ENCODE data around the gene AQP2.

Gene AQP2

DNA sequence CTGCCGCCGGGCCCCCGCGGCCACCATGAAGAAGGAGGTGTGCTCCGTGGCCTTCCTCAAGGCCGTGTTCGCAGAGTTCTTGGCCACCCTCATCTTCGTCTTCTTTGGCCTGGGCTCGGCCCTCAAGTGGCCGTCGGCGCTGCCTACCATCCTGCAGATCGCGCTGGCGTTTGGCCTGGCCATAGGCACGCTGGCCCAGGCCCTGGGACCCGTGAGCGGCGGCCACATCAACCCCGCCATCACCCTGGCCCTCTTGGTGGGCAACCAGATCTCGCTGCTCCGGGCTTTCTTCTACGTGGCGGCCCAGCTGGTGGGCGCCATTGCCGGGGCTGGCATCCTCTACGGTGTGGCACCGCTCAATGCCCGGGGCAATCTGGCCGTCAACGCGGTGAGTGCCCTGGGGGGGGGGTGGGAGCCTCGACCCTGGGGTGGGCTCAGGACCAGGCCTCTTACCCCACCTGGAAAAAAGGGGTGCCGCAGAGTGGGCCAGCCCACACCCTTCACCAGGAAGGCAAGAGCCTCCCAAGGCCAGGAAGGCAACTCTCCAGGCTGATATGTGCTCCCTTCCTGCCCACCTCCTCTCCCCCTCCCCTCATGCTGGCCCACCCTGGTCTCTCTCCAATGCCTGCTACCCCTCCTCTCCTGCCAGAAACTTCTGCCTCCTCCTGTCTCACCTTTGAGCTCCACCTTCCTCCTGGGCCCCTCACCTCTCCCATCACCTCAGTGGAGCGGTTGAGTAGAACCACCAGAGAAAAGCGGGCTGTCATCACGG lies 11.6 kb downstream of the AQP2 start:
- no peak overlapping the region for H3K4me3 ChIP-seq (ENCODE audit: low read depth, low read length)
- TF ChIP-seq, protein P1, sequence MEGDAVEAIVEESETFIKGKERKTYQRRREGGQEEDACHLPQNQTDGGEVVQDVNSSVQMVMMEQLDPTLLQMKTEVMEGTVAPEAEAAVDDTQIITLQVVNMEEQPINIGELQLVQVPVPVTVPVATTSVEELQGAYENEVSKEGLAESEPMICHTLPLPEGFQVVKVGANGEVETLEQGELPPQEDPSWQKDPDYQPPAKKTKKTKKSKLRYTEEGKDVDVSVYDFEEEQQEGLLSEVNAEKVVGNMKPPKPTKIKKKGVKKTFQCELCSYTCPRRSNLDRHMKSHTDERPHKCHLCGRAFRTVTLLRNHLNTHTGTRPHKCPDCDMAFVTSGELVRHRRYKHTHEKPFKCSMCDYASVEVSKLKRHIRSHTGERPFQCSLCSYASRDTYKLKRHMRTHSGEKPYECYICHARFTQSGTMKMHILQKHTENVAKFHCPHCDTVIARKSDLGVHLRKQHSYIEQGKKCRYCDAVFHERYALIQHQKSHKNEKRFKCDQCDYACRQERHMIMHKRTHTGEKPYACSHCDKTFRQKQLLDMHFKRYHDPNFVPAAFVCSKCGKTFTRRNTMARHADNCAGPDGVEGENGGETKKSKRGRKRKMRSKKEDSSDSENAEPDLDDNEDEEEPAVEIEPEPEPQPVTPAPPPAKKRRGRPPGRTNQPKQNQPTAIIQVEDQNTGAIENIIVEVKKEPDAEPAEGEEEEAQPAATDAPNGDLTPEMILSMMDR (conservative IDR thresholded peaks at IDR 0.05; ENCODE audit: low read depth, low read length): no peak
- DNase-seq (ENCODE audit: low read depth): no peak

DNA sequence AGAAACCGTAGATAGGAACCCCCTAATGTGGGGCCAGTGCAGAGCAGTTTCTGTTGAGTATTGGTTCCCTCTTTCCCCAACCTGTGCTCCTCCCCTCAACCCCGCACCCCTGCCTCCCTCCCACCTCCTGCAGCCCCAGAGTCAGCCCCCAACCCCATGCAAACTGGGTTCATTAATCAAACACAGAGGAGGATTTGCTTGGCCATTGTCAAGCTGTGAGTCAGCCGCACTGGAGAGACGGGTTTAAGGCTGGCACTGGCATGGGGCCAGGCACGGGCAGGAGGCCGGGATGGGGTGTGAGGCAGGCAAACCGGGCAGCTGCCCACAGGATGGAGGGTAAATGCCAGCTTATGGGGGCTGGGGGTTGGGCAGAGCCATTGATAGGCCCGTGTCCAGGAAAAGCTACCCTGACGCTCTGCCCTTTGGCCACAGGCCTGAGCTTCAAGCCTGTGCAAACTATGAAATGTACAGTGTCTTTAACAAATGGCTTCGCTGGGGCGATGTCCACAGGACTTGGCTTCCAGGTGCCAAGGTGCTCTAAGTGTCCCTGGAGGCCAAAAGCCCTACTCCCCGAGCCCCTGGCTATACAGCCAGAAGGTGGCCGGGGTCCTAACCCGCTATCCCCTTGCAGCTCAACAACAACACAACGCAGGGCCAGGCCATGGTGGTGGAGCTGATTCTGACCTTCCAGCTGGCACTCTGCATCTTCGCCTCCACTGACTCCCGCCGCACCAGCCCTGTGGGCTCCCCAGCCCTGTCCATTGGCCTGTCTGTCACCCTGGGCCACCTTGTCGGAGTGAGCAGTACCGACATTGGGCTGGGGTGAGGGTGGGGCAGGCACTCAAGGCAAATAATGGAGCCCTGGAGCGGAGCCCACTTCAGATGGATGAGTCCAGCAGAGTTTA lies 12.6 kb downstream of the AQP2 start:
- TF ChIP-seq, protein P1 (conservative IDR thresholded peaks at IDR 0.05; ENCODE audit: low read depth, low read length): no peak
- DNase-seq (ENCODE audit: low read depth): no peak
- no peak overlapping the region for H3K4me3 ChIP-seq (ENCODE audit: low read depth, low read length)

DNA sequence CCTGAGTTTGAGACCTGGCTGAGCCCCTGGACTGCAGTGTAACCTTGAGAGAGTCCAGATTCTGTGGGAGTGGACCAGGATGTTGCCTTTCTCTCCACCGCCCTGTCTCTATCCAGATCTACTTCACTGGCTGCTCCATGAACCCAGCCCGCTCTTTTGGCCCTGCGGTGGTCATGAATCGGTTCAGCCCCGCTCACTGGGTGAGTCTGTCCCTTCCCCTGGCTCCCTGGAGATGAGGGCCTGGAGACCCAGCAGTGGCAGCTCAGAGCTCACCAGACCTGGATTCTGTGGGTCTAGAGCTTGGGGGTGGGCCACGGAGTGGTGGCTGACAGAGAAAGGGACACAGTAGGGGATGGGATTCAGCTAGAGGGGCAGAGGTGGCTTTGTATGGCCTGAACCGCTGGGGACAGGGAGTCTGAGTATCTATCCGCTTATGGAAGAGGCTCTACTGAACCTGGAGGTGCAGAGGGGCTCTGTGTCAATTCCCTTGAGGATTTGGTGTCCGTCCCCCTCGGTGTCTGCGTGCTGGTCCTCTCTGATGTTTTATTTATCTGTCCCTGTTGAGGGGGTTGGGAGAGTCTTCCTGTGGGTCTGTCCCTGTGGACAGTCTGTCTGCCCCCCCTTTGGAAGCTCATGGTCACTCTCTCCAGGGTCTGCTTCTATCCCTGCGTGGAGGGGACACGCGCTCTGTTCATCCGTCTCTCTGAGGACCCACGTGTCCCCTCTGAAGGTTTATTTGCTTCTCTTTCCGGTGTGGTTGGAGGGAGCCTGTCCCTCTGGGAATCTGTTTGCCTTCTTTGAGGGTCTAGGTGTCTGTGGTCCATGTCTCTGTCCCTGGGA lies 13.7 kb downstream of the AQP2 start:
- DNase-seq (ENCODE audit: low read depth): no peak
- H3K4me3 ChIP-seq (ENCODE audit: low read depth, low read length): no peak overlapping the region
- TF ChIP-seq, protein P1 (conservative IDR thresholded peaks at IDR 0.05; ENCODE audit: low read depth, low read length): no peak

DNA sequence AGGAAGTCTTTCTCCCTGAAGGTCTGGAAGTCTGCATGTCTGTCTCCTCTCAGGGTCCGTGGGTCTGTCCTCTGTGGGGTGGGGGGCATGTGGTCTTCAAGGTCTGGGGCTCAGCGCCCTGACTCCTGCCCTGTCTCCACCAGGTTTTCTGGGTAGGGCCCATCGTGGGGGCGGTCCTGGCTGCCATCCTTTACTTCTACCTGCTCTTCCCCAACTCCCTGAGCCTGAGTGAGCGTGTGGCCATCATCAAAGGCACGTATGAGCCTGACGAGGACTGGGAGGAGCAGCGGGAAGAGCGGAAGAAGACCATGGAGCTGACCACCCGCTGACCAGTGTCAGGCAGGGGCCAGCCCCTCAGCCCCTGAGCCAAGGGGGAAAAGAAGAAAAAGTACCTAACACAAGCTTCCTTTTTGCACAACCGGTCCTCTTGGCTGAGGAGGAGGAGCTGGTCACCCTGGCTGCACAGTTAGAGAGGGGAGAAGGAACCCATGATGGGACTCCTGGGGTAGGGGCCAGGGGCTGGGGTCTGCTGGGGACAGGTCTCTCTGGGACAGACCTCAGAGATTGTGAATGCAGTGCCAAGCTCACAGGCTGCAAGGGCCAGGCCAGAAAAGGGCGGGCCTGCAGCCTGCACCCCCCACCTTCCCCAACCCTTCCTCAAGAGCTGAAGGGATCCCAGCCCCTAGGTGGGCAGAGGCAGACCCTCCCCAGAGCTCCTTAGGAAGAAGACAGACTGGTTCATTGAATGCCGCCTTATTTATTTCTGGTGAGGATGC lies 14.5 kb downstream of the AQP2 start:
- TF ChIP-seq, protein P1 (conservative IDR thresholded peaks at IDR 0.05; ENCODE audit: low read depth, low read length): no peak
- no peak overlapping the region for H3K4me3 ChIP-seq (ENCODE audit: low read depth, low read length)
- no peak for DNase-seq (ENCODE audit: low read depth)

DNA sequence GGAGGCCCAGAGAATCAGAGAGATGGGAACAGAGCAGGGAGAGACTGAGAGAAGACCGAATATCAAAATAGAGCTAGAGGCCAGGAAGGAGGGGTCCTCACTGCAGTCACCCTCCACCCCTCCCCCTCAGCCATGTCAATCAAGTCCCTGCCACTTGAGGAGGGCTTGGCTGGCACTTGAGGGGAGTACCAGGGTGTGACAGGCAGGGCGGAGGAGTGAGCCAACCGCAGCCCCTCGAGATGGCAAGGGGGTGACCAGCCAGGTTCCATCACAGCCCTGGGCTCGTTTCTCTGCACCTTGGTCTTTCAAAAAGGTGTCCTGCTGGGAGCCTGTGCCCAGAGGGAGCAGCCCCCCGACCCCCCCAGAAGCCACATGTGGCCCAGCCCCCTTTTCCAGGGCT lies 15.3 kb downstream of the AQP2 start:
- TF ChIP-seq, protein P1 (conservative IDR thresholded peaks at IDR 0.05; ENCODE audit: low read depth, low read length): no peak
- H3K4me3 ChIP-seq (ENCODE audit: low read depth, low read length): no peak overlapping the region
- no peak for DNase-seq (ENCODE audit: low read depth)

DNA sequence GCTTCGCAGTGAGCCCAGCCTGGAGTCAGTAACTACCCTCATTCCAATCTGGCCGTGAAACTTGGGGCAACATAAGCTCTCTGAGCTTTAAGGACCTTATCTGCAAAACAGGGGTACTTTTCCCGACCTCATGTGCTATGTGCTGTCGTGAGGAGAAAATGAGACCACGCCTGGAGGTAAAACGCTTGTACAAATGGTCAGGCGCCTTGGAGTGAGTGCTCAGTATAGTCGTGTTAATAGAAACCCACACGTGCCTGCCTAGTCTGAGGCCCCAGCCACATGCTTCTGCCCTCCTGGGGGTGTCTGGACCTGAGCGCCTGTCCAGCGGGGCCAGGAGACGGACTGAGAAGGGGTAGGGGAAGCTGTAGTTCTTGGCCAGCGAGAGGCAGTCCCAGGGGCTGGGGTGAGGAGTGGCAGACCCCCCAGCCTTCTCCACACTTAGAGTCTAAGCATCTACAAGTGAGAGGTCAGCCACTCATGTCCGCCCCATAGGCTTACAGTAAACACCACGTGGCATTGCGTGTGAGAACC lies 16.0 kb downstream of the AQP2 start:
- H3K4me3 ChIP-seq (ENCODE audit: low read depth, low read length): no peak overlapping the region
- TF ChIP-seq, protein P1 (conservative IDR thresholded peaks at IDR 0.05; ENCODE audit: low read depth, low read length): no peak
- DNase-seq (ENCODE audit: low read depth): no peak

Measured in choroid plexus epithelial cell (primary cell).